ENCODE data around the gene CEBPZOS. TPM values are rescaled to one million over a fixed set of nuclear protein-coding genes. Genes with fewer than 3 reads are reported as not detected.

Gene CEBPZOS
- total and polyA plus RNA-seq, 9 of the 15 experiments (the other 6 are each of a cell fraction or from before 2014, with no cell fraction given) = 21.7 to 64.8 (median 46.7) TPM

GRCh38 chr2:37231241-37232130 is 35.2 kb downstream of the CEBPZOS start, which contains the start of the genes CEBPZ and NDUFAF7 (continued):
- TF ChIP-seq CBX8 (IDR thresholded peaks at IDR 0.05; ENCODE audit: borderline replicate concordance, extremely low read depth, low read depth, low read length, poor library complexity, severe bottlenecking) (no peak), TSC22D4 (tag; IDR thresholded peaks at IDR 0.05) (no peak), BRF1 (IDR thresholded peaks at IDR 0.05; ENCODE audit: borderline replicate concordance, extremely low read depth, insufficient read length) (no peak), LEF1 (IDR thresholded peaks at IDR 0.05) (no peak), POLR3G (IDR thresholded peaks at IDR 0.05; ENCODE audit: extremely low read depth, insufficient read length, insufficient replicate concordance) (no peak), ZNF589 (CRISPR knock-in tag; IDR thresholded peaks at IDR 0.05; ENCODE audit: low read depth) (no peak), ZNF77 (CRISPR knock-in tag; IDR thresholded peaks at IDR 0.05) (no peak), IRF1 (CRISPR knock-in tag; IDR thresholded peaks at IDR 0.05; ENCODE audit: borderline replicate concordance) (no peak), NR3C1 (CRISPR knock-in tag; IDR thresholded peaks at IDR 0.05) (no peak)
- TF ChIP-seq, protein P1, sequence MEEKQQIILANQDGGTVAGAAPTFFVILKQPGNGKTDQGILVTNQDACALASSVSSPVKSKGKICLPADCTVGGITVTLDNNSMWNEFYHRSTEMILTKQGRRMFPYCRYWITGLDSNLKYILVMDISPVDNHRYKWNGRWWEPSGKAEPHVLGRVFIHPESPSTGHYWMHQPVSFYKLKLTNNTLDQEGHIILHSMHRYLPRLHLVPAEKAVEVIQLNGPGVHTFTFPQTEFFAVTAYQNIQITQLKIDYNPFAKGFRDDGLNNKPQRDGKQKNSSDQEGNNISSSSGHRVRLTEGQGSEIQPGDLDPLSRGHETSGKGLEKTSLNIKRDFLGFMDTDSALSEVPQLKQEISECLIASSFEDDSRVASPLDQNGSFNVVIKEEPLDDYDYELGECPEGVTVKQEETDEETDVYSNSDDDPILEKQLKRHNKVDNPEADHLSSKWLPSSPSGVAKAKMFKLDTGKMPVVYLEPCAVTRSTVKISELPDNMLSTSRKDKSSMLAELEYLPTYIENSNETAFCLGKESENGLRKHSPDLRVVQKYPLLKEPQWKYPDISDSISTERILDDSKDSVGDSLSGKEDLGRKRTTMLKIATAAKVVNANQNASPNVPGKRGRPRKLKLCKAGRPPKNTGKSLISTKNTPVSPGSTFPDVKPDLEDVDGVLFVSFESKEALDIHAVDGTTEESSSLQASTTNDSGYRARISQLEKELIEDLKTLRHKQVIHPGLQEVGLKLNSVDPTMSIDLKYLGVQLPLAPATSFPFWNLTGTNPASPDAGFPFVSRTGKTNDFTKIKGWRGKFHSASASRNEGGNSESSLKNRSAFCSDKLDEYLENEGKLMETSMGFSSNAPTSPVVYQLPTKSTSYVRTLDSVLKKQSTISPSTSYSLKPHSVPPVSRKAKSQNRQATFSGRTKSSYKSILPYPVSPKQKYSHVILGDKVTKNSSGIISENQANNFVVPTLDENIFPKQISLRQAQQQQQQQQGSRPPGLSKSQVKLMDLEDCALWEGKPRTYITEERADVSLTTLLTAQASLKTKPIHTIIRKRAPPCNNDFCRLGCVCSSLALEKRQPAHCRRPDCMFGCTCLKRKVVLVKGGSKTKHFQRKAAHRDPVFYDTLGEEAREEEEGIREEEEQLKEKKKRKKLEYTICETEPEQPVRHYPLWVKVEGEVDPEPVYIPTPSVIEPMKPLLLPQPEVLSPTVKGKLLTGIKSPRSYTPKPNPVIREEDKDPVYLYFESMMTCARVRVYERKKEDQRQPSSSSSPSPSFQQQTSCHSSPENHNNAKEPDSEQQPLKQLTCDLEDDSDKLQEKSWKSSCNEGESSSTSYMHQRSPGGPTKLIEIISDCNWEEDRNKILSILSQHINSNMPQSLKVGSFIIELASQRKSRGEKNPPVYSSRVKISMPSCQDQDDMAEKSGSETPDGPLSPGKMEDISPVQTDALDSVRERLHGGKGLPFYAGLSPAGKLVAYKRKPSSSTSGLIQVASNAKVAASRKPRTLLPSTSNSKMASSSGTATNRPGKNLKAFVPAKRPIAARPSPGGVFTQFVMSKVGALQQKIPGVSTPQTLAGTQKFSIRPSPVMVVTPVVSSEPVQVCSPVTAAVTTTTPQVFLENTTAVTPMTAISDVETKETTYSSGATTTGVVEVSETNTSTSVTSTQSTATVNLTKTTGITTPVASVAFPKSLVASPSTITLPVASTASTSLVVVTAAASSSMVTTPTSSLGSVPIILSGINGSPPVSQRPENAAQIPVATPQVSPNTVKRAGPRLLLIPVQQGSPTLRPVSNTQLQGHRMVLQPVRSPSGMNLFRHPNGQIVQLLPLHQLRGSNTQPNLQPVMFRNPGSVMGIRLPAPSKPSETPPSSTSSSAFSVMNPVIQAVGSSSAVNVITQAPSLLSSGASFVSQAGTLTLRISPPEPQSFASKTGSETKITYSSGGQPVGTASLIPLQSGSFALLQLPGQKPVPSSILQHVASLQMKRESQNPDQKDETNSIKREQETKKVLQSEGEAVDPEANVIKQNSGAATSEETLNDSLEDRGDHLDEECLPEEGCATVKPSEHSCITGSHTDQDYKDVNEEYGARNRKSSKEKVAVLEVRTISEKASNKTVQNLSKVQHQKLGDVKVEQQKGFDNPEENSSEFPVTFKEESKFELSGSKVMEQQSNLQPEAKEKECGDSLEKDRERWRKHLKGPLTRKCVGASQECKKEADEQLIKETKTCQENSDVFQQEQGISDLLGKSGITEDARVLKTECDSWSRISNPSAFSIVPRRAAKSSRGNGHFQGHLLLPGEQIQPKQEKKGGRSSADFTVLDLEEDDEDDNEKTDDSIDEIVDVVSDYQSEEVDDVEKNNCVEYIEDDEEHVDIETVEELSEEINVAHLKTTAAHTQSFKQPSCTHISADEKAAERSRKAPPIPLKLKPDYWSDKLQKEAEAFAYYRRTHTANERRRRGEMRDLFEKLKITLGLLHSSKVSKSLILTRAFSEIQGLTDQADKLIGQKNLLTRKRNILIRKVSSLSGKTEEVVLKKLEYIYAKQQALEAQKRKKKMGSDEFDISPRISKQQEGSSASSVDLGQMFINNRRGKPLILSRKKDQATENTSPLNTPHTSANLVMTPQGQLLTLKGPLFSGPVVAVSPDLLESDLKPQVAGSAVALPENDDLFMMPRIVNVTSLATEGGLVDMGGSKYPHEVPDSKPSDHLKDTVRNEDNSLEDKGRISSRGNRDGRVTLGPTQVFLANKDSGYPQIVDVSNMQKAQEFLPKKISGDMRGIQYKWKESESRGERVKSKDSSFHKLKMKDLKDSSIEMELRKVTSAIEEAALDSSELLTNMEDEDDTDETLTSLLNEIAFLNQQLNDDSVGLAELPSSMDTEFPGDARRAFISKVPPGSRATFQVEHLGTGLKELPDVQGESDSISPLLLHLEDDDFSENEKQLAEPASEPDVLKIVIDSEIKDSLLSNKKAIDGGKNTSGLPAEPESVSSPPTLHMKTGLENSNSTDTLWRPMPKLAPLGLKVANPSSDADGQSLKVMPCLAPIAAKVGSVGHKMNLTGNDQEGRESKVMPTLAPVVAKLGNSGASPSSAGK (IDR thresholded peaks at IDR 0.05) = peak; percentile 53; the same call in 1 of the 2 replicates
- TF ChIP-seq, protein P2, sequence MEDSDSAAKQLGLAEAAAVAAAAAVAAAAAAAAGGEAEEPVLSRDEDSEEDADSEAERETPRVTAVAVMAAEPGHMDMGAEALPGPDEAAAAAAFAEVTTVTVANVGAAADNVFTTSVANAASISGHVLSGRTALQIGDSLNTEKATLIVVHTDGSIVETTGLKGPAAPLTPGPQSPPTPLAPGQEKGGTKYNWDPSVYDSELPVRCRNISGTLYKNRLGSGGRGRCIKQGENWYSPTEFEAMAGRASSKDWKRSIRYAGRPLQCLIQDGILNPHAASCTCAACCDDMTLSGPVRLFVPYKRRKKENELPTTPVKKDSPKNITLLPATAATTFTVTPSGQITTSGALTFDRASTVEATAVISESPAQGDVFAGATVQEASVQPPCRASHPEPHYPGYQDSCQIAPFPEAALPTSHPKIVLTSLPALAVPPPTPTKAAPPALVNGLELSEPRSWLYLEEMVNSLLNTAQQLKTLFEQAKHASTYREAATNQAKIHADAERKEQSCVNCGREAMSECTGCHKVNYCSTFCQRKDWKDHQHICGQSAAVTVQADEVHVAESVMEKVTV (CRISPR knock-in tag; IDR thresholded peaks at IDR 0.05) = no peak
